ENCODE measurements around the gene TBC1D32.
"Not testable (repeated sequence)": the region's sequence is repeated elsewhere in the genome, so short reads cannot be mapped to it uniquely, and the experiment has no call there.

DNA sequence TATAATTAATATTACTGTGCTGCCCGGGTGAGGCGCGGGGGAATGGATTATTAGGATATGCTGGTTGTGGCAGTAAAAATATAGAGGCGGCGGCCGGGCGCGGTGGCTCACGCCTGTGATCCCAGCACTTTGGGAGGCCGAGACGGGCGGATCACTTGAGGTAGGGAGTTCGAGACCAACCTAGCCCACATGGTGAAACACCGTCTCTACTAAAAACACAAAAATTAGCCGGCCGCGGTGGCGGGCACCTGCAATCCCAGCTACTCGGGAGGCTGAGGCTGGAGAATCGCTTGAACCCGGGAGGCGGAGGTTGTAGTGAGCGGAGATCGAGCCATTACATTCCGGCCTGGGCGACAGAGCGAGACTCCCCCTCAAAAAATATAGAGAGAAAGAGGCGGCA lies 586 bp downstream of the TBC1D32 start:
- TF ChIP-seq, protein P1, sequence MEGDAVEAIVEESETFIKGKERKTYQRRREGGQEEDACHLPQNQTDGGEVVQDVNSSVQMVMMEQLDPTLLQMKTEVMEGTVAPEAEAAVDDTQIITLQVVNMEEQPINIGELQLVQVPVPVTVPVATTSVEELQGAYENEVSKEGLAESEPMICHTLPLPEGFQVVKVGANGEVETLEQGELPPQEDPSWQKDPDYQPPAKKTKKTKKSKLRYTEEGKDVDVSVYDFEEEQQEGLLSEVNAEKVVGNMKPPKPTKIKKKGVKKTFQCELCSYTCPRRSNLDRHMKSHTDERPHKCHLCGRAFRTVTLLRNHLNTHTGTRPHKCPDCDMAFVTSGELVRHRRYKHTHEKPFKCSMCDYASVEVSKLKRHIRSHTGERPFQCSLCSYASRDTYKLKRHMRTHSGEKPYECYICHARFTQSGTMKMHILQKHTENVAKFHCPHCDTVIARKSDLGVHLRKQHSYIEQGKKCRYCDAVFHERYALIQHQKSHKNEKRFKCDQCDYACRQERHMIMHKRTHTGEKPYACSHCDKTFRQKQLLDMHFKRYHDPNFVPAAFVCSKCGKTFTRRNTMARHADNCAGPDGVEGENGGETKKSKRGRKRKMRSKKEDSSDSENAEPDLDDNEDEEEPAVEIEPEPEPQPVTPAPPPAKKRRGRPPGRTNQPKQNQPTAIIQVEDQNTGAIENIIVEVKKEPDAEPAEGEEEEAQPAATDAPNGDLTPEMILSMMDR (IDR thresholded peaks at IDR 0.05; ENCODE audit: insufficient read depth, low read length), result not testable (repeated sequence)
- TF ChIP-seq GABPA, POLR2AphosphoS5 (IDR thresholded peaks at IDR 0.05; ENCODE audit: low read depth): not testable (repeated sequence)
